Right hindlimb (tissue), 1 donor: Measurements from ENCODE around the gene CYP26C1.

Experiments
- DNase-seq: peaks from one replicate; pipeline ENCODE4 v3.0.0-alpha.2; 2018

CYP26C1 gene, protein sequence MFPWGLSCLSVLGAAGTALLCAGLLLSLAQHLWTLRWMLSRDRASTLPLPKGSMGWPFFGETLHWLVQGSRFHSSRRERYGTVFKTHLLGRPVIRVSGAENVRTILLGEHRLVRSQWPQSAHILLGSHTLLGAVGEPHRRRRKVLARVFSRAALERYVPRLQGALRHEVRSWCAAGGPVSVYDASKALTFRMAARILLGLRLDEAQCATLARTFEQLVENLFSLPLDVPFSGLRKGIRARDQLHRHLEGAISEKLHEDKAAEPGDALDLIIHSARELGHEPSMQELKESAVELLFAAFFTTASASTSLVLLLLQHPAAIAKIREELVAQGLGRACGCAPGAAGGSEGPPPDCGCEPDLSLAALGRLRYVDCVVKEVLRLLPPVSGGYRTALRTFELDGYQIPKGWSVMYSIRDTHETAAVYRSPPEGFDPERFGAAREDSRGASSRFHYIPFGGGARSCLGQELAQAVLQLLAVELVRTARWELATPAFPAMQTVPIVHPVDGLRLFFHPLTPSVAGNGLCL

GRCh38 chr10:93059975-93060886, at the start of gene CYP26C1:
Gene CYP26C1, plus strand, starts transcription at chr10:93060798. Its CDS starts 466 bp downstream, at chr10:93061264.
- no peak for DNase-seq

DNA sequence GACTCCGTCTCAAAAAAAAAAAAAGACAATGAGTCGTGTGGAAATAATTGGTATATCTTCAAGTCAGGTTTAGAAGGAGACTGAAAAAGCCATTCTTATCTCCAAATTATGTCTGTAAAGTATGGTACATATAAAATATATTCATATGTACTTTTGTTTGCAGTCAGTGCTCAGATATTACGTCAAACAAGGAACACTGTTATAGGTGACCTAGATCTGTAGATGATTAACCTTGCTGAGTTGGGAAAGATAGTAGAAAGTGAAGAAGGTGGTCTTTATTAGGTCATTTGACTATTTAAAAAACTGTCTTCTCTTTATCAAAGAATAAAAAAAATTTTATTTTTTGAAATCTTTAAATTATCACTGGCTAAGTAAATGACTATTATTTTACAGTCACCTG, 44.9 kb upstream of the CYP26C1 start:
- DNase-seq: no peak

DNA sequence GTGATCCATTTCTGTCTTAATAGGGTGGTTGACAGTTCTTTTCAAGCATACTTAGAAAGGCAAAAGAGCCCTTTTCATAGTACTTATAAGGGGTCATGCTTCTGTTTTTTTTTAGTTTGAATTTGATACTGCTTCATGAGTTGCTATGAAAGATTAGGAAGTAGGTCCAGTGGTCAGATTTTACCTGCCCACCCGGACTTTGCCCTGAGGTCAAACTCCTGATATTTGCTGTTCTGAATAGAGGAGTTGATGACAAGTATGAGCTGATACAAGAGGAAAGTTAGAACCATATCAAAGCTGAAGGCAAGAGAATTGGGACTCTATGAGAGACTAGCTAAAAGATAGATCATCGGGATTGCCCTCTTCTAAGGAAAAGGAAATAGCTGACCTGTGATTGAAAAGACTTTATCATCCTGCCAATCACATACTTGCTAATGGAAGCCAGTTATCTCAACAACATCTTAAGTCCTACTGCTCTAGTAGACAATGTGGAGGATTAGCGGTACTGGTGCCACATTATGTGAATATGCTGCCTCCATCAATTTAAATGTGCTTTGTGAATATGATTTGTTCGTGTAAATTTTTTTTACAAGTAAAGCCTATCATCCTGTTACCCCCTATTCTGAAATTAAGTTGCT, 37.5 kb upstream of the CYP26C1 start:
- no peak for DNase-seq

DNA sequence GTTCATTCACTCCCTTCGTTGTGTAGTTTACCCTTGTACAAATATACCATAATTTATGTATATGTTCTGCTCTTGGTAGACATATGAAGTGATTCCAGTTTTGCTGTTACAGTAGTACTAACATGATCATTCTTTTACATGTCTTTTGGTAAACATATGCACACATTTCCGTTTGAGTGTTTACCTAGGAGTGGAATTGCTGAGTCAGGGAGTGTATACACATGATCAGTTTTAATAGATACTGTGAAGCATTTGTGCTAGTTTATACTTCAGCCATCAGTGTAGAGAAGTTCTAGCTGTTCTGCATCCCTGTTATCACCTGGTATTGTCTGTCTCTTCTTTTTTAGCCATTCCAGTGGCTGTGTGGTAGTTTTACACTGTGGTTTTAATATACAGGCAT, 34.5 kb upstream of the CYP26C1 start:
- DNase-seq: no peak

DNA sequence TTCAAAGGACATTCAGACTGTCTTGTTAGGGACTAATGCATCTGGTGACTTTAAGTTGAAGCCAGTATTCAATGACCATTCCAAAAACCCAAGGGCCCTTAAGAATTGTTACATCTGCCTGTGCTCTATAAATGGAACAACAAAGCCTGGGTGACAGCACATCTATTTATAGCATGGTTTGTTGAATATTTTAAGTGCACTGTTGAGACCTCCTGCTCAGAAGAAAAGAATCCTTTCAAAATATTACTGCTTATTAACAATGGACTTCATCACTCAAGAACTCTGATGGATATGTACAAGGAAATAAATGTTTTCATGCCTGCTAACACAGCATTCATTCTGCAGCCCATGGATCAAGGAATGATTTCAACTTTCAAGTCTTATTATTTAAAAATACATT, 33.1 kb upstream of the CYP26C1 start:
- DNase-seq: no peak

- DNase-seq: no peak
These were observed 31.7 kb upstream of the CYP26C1 start for GRCh38 chr10:93028883-93029282.

DNA sequence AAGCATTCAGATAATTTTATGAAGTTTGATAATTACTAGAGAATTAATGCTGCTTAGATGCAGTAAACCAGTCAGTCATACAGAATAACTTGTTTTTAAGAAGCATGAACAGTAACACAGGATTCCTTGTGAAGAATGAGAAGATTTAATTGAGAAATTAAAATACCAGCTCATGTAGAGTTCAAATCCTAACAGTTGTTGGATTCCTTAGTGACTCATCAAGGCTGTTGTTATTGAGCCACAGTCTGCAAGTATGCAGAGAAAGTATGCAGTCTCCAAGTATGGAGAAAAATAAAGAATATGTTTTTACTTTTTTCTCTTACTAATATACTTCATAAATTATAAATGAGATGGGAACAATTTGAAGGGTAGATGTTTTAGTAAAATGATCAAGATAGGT, 30.2 kb upstream of the CYP26C1 start:
- no peak for DNase-seq

DNA sequence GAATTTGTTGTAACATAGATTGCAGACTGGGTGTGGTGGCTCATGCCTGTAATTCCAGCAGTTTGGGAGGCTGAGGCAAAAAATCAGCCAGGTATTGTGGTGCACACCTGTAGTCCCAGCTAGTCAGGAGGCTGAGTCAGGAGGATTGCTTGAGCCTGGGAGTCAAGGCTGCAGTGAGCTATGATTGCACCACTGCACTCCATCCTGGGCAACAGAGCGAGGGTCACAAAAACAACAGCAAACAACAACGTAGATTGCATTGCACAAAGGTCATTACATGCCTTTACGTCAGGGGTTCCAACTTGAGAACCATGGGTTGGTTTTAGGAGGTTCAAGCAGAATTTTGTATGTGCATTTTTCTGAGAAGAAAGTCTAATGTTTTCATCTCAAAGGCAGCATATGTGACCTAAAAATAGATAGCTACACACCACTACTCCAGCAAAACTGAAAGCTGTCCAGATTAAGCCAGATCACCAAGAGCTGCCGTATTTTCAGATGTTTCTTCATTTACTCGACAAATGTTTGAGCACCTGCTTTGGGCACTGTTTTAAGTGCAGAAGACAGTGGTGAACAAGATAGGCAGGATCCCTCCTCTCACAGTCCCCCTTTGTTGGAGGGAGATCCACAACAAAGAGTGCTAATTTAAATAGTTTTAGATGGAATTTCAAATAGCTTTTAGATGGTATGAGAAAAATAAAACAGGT, 28.3 kb upstream of the CYP26C1 start:
- DNase-seq: no peak

- DNase-seq: no peak
These were observed 27.8 kb upstream of the CYP26C1 start for GRCh38 chr10:93032809-93033137.

- no peak for DNase-seq
These were observed 26.2 kb upstream of the CYP26C1 start for GRCh38 chr10:93034426-93034825.

GRCh38 chr10:93039110-93039509, 21.5 kb upstream of the CYP26C1 start:
- no peak for DNase-seq

DNA sequence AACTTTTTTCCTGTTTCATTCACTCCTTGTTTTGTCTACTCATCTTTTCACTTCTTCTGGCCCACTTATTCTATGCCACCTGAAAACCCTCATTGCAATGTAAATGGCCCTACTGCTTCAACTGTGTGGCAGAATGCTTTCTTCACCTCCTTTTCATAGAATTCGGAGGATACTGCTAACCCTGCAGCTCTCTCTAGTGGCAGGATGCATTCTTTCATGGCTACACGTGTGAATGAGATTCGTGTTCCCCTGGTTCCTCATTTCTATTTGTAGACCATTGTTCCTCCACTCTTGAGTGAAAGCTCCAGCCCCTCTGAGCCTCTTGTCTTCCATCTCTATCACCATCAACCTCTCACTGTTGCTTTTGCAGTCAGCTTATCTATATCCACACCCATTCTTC, 20.9 kb upstream of the CYP26C1 start:
- no peak for DNase-seq

- DNase-seq: no peak
These were observed 6.1 kb upstream of the CYP26C1 start for GRCh38 chr10:93054486-93054885.

DNA sequence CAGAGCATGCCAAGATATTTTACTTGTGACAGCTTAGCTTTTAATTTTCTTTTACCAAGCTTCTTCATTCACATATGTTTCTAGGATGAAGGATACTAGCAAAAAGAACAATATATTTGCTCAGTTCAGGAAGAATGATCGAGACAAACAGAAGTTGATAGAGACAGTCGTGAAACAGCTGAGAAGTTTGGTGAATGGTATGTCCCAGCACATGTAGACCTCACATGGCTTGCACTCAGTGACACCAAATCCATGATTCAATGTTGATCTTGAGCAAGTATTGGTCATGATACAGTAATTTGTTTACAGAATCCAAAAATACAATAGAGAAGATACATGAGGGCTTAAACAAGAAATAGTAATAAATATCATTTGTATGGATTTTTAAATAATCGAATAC, 2.5 kb upstream of the CYP26C1 start:
- DNase-seq: no peak

DNA sequence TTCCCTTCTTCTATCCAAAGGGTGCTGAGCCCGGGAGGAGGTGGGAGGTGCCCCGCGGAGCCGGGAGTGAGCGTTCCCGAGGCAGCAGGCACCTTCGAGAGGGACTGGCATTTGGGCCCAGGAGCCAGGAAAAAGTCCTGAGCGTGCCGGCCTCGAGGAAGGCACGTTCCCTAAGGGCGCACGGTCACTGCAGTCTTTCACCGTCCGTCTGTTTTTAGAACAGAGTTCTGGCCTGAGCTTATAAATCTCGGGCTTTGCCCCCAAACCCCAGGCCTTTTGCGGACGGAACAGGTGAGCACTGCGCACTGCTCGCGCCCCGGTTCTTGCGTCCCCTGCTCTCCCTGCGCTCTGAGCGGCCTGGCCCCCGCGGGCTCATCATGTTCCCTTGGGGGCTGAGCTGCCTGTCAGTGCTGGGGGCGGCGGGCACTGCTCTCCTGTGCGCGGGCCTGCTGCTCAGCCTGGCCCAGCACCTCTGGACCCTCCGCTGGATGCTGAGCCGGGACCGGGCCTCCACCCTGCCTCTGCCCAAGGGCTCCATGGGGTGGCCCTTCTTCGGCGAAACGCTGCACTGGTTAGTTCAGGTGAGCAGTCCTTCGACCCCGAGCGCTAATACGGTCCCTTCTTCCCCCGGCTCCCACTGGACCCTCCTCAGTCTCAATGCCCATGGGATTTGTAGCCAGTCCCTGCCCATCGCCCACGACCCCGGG, 442 bp downstream of the CYP26C1 start:
- DNase-seq: no peak

DNA sequence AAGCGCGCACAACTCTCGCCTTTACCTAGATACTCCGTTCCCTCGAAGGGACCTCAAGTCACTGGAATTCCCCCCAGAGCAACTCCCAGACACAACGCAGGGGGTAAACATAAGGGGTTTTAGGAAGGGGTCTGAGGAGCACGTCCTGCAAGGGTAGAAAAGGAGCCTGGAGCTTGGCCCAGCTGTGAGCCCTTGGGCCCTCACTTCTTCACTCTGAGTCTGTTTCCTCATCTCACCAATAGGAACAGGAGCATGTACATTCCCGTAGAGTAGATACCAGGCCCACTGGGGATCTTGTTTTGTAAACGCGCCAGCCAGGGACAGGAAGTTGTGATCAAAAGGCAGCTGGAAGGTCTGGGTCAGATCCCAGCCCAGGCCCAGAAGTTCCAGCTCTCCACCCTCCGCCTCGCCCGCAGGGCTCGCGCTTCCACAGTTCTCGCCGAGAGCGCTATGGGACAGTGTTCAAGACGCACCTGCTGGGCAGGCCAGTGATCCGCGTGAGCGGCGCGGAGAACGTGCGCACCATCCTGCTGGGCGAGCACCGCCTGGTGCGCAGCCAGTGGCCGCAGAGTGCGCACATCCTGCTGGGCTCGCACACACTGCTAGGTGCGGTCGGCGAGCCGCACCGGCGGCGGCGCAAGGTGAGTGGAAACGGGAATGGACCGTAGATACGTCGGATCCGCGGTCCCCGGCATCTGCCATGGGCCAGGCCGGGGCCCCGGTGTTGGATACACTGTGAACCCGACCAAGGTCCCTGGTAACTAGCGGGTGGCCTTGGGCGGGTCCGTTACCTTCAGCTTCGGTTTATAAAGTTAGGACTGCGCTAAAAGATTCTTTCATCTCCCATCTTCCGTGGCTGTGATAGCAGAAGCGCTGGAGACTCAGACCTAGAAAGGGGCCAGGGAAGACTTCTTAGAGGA, 1.3 kb downstream of the CYP26C1 start:
- DNase-seq: no peak

DNA sequence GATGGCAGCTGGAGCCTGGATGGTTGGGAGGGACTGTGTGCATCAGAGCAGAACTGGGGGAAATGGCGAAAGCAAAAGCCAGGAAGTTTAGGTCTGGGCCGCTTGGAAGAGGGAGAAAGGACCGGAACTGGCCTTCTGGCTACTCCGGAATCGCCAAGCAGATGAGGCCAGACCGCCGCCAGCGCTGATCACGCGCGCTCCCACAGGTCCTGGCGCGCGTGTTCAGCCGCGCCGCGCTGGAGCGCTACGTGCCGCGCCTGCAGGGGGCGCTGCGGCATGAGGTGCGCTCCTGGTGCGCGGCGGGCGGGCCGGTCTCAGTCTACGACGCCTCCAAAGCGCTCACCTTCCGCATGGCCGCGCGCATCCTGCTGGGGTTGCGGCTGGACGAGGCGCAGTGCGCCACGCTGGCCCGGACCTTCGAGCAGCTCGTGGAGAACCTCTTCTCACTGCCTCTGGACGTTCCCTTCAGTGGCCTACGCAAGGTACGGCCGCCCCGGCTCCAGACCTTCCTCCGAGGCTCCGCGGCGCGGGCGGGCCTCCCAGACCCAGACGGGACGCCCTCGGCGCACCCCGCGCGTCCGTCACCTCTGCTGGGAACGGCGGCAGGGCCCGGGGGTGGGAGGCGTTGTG, 2.0 kb downstream of the CYP26C1 start:
- DNase-seq: no peak

GRCh38 chr10:93063144-93063976, 2.8 kb downstream of the CYP26C1 start:
- DNase-seq: no peak

GRCh38 chr10:93063977-93064660, 3.5 kb downstream of the CYP26C1 start:
- DNase-seq: no peak
